GM10847 (cell line): ENCODE data around the gene RAP1GAP.

Source experiments
- POLR2A ChIP-seq: IDR thresholded peaks from 2 replicates; pipeline ENCODE4 v1.6.1; 2011; ENCODE audit not compliant: insufficient read length; ENCODE audit errors: extremely low read depth

Gene RAP1GAP

GRCh38 chr1:21667348-21668231, 1.6 kb downstream of the RAP1GAP start:
- TF ChIP-seq POLR2A = no peak

DNA sequence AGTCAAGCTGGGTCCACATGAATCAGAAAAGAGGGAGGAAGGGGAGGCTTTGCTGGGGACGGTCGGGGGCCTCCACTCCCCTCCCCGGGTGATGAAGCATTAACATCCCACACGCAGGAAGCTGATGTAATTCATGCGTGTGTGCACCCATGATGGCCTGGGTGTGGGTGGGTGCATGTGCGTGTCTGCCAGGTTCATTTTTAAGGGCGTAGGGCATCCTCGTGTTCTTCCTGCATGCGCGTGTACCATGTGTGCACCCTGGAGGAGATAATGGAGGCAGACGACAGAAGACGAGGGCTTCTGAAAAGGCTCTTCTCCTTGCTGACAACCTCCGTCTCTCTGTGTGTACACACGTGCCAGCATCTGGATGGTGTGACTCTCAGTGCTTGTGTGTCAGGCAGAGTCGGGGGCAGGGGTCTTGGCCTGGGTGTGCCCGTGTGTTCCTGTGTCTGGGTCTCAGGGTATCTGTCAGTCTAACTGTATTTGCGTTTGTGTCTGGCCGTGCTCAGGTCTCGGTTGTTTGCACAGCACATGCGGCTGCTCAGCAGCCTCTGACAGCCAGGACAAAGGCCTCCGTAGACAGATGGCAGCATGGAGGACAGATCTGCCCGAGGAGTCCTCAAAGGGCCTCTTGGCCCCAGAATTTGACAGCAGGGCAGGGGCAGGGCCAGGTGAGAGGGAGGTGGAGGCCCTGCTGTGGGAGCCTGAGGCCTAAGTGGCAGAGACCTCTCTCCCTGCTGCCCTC, 2.4 kb downstream of the RAP1GAP start:
- no peak for TF ChIP-seq POLR2A

- TF ChIP-seq POLR2A = no peak
These were observed 3.2 kb downstream of the RAP1GAP start for GRCh38 chr1:21665711-21666575.

DNA sequence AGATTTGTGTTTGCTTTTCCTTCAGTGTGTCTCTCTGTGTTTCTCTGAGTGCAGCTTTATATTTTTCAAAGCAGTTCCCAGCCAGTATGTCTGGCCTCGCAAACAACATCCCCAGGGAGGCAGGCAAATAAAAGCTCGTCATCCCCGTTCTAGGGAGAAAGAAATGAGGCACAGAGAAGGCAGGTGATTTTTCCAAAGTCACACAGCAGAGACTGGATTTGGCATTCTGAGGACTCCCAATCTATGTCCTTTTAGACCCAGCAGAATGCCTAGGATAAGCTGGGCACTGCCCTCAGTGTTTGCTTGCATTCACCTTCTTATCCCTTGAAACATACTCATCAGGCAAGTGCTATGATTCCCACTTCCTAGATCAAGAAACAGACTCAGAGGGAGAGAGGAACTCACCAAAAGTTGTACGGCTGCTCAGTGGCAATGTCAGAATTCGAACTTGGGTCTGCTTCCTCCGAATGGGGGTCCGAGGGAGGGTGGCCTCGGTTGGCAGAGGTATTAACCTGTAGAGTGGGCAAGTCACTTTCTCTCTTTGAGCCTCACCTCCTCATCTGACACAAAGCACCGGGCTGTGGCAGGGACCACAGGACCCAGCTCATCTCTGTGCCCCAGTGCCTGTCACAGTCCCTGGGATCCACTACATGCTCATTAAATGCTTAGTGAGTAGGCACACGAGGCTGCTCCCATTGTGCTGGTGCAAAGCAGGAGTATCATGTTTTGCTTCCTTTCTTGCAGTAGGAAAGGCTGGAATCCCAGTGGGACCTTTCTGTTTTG, 4.2 kb downstream of the RAP1GAP start:
- TF ChIP-seq POLR2A = no peak

GRCh38 chr1:21663951-21664805, 5.0 kb downstream of the RAP1GAP start:
- TF ChIP-seq POLR2A = no peak

DNA sequence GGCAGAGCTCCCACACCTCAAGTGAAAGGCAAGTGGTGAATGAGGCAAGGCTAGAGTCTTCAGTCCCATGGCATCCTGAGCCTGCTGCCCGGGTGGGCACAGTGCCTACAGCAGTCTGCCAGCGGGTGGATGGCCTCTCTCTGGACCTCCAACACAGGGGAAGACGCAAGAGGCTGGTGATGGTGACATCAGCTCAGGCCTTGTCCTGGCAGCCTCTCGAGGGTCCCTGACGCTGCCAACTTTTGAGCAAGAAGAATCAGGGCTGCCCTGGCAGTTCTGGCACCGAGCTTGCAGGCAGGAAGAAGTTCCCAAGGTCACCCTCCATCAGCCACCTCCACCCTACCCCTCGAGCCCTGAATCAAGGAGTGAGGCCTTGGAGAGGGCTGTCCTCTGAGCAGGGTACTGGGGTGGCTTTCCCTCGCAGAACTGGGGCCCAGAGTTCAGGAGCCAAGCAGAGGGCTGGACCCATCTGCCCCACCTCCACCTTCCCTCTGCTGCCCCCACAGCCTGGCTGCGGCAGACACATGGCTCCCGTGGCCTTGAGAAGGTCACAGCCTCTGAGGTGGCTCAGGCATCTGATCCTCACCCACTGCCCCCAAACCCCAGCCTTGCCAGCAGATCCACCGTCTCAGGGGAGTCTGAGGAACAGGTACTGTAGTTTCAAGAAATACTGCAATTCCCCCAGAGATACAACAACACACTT, 5.8 kb downstream of the RAP1GAP start:
- no peak for TF ChIP-seq POLR2A

DNA sequence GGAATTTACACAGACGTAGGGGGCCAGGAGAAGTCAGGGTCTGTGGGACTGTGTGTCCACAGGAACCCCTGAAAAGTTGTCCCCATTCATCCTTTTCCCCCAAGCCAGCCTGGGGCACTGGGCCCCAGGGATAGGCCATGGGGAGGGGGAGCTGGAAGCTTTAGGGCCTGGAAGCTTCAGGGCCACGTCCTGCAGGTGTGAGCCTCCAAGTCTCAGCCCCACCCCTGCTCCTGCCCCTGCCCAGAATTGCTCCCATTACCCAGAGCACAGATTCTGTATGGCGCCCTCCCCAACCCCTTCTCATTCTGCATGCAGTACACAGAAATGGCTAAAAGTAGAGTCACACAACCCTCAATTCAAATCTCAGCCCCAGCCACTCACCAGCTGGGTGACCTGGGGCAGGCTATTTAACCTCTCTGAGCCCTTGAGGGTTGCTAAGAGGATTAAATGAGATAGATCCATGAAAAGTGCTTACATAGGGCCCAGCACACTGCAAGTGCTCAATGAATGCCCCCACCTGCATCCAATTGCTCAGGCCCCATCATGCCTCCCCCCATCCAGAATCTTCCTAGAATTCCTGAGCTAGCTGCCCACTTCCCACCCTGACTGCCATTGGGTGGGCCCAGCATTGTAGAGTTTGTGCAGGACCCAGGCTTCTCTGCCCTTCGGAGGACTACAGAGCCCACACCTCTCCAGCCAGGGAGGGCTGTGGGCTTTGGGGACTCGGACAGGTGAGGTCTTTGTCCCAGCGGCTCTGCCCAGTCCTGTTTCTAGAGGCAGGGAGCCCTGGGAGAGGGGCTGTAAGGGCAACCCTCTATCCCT, 6.5 kb downstream of the RAP1GAP start:
- no peak for TF ChIP-seq POLR2A

DNA sequence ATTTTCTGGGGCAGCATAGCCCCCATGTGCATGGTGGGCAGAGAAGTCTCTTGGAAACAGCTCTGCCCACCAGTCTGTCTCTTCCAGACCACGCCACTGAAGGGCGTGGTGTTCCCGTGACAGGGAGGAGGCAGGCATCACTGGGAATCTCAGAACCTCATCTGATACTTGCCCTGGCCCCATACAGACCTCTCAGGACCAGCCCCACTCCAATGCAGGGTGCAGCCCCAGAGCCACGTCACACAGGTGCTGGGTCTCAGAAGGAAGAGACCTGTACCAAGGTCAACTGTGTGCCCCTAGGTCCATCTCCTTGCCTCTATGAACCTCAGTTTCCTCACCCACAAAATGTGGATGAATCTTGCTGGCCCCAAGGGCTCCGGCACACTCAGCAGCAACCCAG, 7.3 kb downstream of the RAP1GAP start:
- no peak for TF ChIP-seq POLR2A

GRCh38 chr1:21659924-21660326, 9.2 kb downstream of the RAP1GAP start:
- no peak for TF ChIP-seq POLR2A

GRCh38 chr1:21659099-21659923, 9.8 kb downstream of the RAP1GAP start:
- TF ChIP-seq POLR2A = no peak

GRCh38 chr1:21657456-21658190, 11.5 kb downstream of the RAP1GAP start:
- no peak for TF ChIP-seq POLR2A
